ENCODE data around the gene APLN.

The APLN gene

DNA sequence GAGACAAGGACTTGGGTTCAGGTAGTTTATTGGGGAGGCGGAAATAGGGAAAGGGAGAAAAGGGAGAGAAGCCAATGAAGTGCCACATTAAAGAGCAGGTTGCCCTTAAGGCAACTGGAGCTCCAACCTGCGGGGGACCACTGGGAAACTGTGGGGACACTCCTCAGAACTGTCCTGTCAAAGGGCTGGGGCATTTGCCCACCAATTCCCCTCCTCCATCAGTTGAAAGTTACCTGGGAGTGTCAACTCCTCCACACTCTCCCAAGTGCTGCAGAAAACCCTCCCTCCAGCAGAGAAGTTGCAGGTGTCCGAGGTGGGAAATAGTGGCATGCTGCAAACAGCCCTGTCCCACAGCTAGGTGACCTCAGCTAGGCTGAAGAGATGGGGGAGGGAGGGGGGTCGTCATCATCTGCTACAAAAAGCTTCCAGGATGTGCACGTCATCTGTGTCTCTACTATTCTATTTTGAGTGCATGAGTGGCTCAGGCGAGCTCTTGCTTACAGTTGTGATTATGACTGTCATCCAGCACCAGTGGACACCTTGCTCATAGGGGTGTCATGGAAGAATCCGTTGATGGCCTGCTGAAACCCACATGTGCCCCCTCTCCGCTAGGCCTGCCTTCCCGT is 42.6 kb upstream of the APLN start:
- intact Hi-C loops (cut with DNase I; ENCODE audit: low total_unique reads) = no loop called here
- H3K4me1 ChIP-seq = peaks cover 0 to 16% (median 7%) of the 10 kb centered on the region in 4 donors
- no peaks in the 10 kb centered on the region for H3K27me3 ChIP-seq
- no peak overlapping the region for H3K27ac ChIP-seq
- no peaks in the 10 kb centered on the region for H3K9me3 ChIP-seq
- no peak overlapping the region for H3K4me3 ChIP-seq
- TF ChIP-seq, protein P1, sequence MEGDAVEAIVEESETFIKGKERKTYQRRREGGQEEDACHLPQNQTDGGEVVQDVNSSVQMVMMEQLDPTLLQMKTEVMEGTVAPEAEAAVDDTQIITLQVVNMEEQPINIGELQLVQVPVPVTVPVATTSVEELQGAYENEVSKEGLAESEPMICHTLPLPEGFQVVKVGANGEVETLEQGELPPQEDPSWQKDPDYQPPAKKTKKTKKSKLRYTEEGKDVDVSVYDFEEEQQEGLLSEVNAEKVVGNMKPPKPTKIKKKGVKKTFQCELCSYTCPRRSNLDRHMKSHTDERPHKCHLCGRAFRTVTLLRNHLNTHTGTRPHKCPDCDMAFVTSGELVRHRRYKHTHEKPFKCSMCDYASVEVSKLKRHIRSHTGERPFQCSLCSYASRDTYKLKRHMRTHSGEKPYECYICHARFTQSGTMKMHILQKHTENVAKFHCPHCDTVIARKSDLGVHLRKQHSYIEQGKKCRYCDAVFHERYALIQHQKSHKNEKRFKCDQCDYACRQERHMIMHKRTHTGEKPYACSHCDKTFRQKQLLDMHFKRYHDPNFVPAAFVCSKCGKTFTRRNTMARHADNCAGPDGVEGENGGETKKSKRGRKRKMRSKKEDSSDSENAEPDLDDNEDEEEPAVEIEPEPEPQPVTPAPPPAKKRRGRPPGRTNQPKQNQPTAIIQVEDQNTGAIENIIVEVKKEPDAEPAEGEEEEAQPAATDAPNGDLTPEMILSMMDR (IDR thresholded peaks at IDR 0.05) = no peak
- no peak for DNase-seq
- H3K36me3 ChIP-seq = no peaks in the 10 kb centered on the region

DNA sequence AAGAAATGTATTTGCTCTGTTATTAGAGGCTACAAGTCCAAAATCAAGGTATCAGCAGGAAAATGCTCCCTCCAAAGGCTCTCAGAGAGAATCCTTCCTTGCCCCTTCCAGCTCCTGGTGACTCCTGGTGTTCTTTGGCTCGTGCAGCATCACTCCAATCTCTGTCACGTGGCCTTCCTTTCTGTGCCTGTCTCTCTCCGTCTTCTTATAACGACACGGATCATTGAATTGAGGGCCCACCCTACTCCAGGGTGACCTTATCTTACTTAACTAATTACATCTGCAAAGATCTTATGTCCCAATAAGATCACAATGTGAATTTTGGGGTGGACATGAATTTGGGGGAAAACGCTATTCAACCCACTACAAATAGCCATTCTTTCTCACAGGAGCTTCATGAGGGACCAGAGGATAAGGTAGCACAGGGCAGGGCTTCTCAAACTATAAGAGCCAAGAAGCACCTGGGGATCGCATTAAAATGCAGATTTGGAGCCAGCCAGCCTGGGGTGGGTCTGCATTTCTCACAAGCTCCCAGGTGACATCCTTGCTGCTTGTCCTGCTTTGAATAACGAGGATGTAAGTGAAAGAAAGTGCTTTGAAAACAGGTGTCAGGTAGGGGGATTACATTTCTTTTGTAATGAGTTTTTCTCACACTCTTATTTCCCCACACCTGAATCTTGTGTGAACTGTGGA is 41.9 kb upstream of the APLN start:
- no peak overlapping the region for H3K27ac ChIP-seq
- H3K36me3 ChIP-seq = no peaks in the 10 kb centered on the region
- no peak overlapping the region for H3K4me3 ChIP-seq
- H3K9me3 ChIP-seq = no peaks in the 10 kb centered on the region
- TF ChIP-seq, protein P1 (IDR thresholded peaks at IDR 0.05) = no peak
- H3K4me1 ChIP-seq = peaks cover 0 to 12% (median 5%) of the 10 kb centered on the region in 4 donors
- no peaks in the 10 kb centered on the region for H3K27me3 ChIP-seq
- DNase-seq = no peak
- intact Hi-C loops (cut with DNase I; ENCODE audit: low total_unique reads) = no loop called here

- TF ChIP-seq, protein P1 (IDR thresholded peaks at IDR 0.05) = no peak
Measured at GRCh38 chrX:129695937-129696336, 41.2 kb upstream of the APLN start.

DNA sequence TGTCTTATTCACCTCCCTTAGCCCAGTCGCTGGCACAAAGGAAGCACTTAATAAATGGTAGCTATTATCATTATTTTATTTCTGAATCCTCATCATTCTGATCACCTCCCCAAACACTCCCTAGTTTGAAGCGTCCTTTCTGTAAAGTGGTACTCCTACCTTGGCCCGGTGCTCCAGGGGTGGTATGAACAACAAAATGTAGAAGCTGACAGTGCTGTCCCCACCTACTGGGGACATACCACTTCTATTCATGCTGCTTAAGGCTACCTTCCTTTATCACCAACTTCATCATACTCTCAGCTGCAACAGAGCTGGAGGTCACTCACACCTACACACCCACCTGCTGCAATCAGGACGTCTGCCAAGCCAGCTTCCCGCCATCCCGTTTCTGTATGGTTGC is 40.8 kb upstream of the APLN start:
- Histone ChIP-seq H3K9me3 (no peaks in the 10 kb centered on the region), H3K36me3 (no peaks in the 10 kb centered on the region), H3K4me1 (peaks cover 0 to 2% (median under 1%) of the 10 kb centered on the region in 4 donors), H3K27me3 (no peaks in the 10 kb centered on the region), H3K27ac (no peak overlapping the region), H3K4me3 (no peak overlapping the region)
- TF ChIP-seq, protein P1 (IDR thresholded peaks at IDR 0.05) = no peak
- DNase-seq = no peak
- intact Hi-C loops (cut with DNase I; ENCODE audit: low total_unique reads) = no loop called here

More at GRCh38 chrX:129695937-129696336, 41.2 kb upstream of the APLN start:
- no peak overlapping the region for H3K4me3 ChIP-seq
- H3K9me3 ChIP-seq = no peaks in the 10 kb centered on the region
- no peak overlapping the region for H3K27ac ChIP-seq
- H3K27me3 ChIP-seq = no peaks in the 10 kb centered on the region
- DNase-seq = no peak
- H3K4me1 ChIP-seq = peaks cover 0 to 6% (median 2%) of the 10 kb centered on the region in 4 donors
- no peaks in the 10 kb centered on the region for H3K36me3 ChIP-seq
- intact Hi-C loops (cut with DNase I; ENCODE audit: low total_unique reads) = no loop called here

DNA sequence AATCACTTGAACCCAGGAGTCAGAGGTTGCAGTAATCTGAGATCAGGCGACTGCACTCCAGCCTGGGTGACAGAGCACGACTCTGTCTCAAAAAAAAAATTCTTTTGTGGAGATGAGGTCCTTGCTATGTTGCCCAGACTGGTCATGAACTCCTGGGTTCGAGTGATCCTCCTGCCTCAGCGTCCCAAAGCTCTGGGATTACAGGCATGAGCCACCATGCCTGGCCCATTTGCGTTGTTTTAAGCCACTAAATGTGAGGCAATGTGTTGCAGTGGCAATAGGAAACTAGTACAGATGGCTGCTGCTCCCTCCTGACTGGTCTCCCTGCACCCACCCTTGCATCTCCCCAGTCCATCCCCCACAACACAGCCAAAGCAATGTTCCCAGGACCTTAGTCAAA is 40.0 kb upstream of the APLN start:
- no peak overlapping the region for H3K4me3 ChIP-seq
- DNase-seq = no peak
- TF ChIP-seq, protein P1 (IDR thresholded peaks at IDR 0.05) = no peak
- no peaks in the 10 kb centered on the region for H3K27me3 ChIP-seq
- H3K27ac ChIP-seq = no peak overlapping the region
- intact Hi-C loops (cut with DNase I; ENCODE audit: low total_unique reads) = no loop called here
- no peaks in the 10 kb centered on the region for H3K4me1 ChIP-seq
- H3K36me3 ChIP-seq = no peaks in the 10 kb centered on the region
- no peaks in the 10 kb centered on the region for H3K9me3 ChIP-seq
